GM10847 (cell line): ENCODE results near the gene FAM114A1.

ENCODE experiments used
- POLR2A ChIP-seq: IDR thresholded peaks from 2 replicates; pipeline ENCODE4 v1.6.1; 2011; ENCODE audit not compliant: insufficient read length; ENCODE audit errors: extremely low read depth

FAM114A1 gene

GRCh38 chr4:38958453-38959190, 91.0 kb downstream of the FAM114A1 start:
- no peak for TF ChIP-seq POLR2A

GRCh38 chr4:38964942-38965775, 97.6 kb downstream of the FAM114A1 start:
- TF ChIP-seq POLR2A: no peak

GRCh38 chr4:38965866-38966265, 98.3 kb downstream of the FAM114A1 start:
- TF ChIP-seq POLR2A: no peak

- no peak for TF ChIP-seq POLR2A
Observed at GRCh38 chr4:38967260-38968095, 99.9 kb downstream of the FAM114A1 start.

GRCh38 chr4:38968668-38969067, 101.1 kb downstream of the FAM114A1 start:
- no peak for TF ChIP-seq POLR2A

GRCh38 chr4:38976308-38976707, 108.7 kb downstream of the FAM114A1 start:
- TF ChIP-seq POLR2A: no peak

- TF ChIP-seq POLR2A: no peak
Observed at GRCh38 chr4:38979081-38979480, 111.5 kb downstream of the FAM114A1 start.

GRCh38 chr4:38979511-38980230, 112.1 kb downstream of the FAM114A1 start:
- no peak for TF ChIP-seq POLR2A

- no peak for TF ChIP-seq POLR2A
Observed at GRCh38 chr4:38980903-38981676, 113.5 kb downstream of the FAM114A1 start.

GRCh38 chr4:38982361-38983095, 114.9 kb downstream of the FAM114A1 start:
- no peak for TF ChIP-seq POLR2A

- no peak for TF ChIP-seq POLR2A
Observed at GRCh38 chr4:38983291-38983690, 115.7 kb downstream of the FAM114A1 start.

- TF ChIP-seq POLR2A: no peak
Observed at GRCh38 chr4:38983787-38984598, 116.4 kb downstream of the FAM114A1 start.
